ENCODE measurements around the gene ACOXL. TPM values are rescaled to one million over a fixed set of nuclear protein-coding genes. Genes with fewer than 3 reads are reported as not detected.
A peak's percentile ranks its signal among the peaks of the same experiment; 100 is the strongest.

Gene ACOXL
- total and polyA plus RNA-seq, 2 of the 8 experiments (the other 6 are each of a cell fraction or from before 2014, with no cell fraction given), result 11.4 to 20.6 TPM

GRCh38 chr2:111119822-111120252 lies 387.5 kb downstream of the ACOXL start:
- no peak overlapping the region for H3K27ac ChIP-seq (ENCODE audit: low read depth, low read length)
- 0 out of 2 replicates have a peak overlapping the region, but pooled peaks have one; percentile 9 for H2BK12ac ChIP-seq (ENCODE audit: low read depth, low read length)
- H3K4me2 ChIP-seq (ENCODE audit: insufficient read depth in 1 of 2, low read depth in 2 of 2, low read length in 2 of 2), result peak overlapping the region; percentile 85 to 95
- no peak overlapping the region for H2AK5ac ChIP-seq (ENCODE audit: low read depth, low read length)
- no peak overlapping the region for H3K56ac ChIP-seq (replicated peaks; ENCODE audit: insufficient read length, low read depth, low read length)
- no peaks in the 10 kb centered on the region; the same call in 1 of the 2 replicates for H3K79me1 ChIP-seq (ENCODE audit: low read depth, low read length)
- peaks cover 0 to 29% (median 15%) of the 10 kb centered on the region in 4 experiments; a peak in 5 of 7 replicates for H3K4me1 ChIP-seq (replicated peaks in 1 of 4; ENCODE audit: control insufficient read depth in 3 of 4, insufficient read depth in 4 of 4, low read length in 3 of 4)
- no peak overlapping the region for H2BK20ac ChIP-seq (ENCODE audit: low read length)
- H4K8ac ChIP-seq (ENCODE audit: extremely low read depth, insufficient read depth, low read length), result peak overlapping the region; percentile 79; the same call in 1 of the 2 replicates
- H2BK120ac ChIP-seq (replicated peaks; ENCODE audit: low read depth, low read length), result no peak overlapping the region
- peak overlapping the region; percentile 60; the same call in 1 of the 2 replicates for H3K18ac ChIP-seq (ENCODE audit: extremely low read depth, low read length)
- H4K91ac ChIP-seq (replicated peaks; ENCODE audit: insufficient read length, low read length), result no peak overlapping the region
- H3K36me3 ChIP-seq (ENCODE audit: control insufficient read depth in 2 of 4, insufficient read depth in 4 of 4, low read length in 3 of 4), result peaks cover 0 to 11% (median 7%) of the 10 kb centered on the region in 4 experiments; a peak in 4 of 8 replicates
- H3K23me2 ChIP-seq (ENCODE audit: low read depth, low read length), result peaks cover 46% of the 10 kb centered on the region
- peak overlapping the region in 1 of 4 experiments; percentile 54; a peak in 1 of 7 replicates for H3K9ac ChIP-seq (replicated peaks in 1 of 4; ENCODE audit: extremely low read depth in 1 of 4, low read depth in 3 of 4, low read length in 3 of 4)
- no peak for DNase-seq (ENCODE audit: low read depth in 1 of 2, low spot score in 2 of 2)
- H3K4me3 ChIP-seq (ENCODE audit: extremely low read depth in 1 of 4, insufficient read depth in 2 of 4, low read depth in 3 of 4, low read length in 4 of 4), result peak overlapping the region; percentile 39 to 93 (median 52)
- peaks cover 7 to 9% of the 10 kb centered on the region in 2 experiments for H4K20me1 ChIP-seq (replicated peaks in 1 of 2; ENCODE audit: control insufficient read depth in 1 of 2, insufficient read depth in 2 of 2, low read length in 2 of 2)
- ChIA-PET POLR2A (ENCODE audit: partially characterized antibody) (interaction anchor here (1.0 to 2.0 kb wide), 12 partner anchors 11 to 591 kb away, joined by 3 to 8 read pairs (median 4); no protein-coding TSS in a partner anchor), CTCF (ENCODE audit: partially characterized antibody) (interaction anchor here (0.6 to 1.4 kb wide), 5 partner anchors 9 to 1862 kb away, joined by 3 read pairs; no protein-coding TSS in a partner anchor)
- no peak overlapping the region for H3K14ac ChIP-seq (ENCODE audit: insufficient read length)
- TF ChIP-seq CEBPB (IDR thresholded peaks at IDR 0.05; ENCODE audit: low read depth, low read length) (no peak), KDM1A (IDR thresholded peaks at IDR 0.05; ENCODE audit: borderline replicate concordance, low read length) (no peak), SIX5 (IDR thresholded peaks at IDR 0.05; ENCODE audit: low read depth, low read length) (no peak), EZH2 (IDR thresholded peaks at IDR 0.05; ENCODE audit: low read depth, low read length, severe bottlenecking) (no peak), FOSL1 (IDR thresholded peaks at IDR 0.05; ENCODE audit: insufficient read depth, low read depth, low read length) (no peak), JUND (IDR thresholded peaks at IDR 0.05; ENCODE audit: low read length) (no peak), RFX5 (IDR thresholded peaks at IDR 0.05; ENCODE audit: borderline replicate concordance, low read depth, low read length) (no peak), ATF3 (IDR thresholded peaks at IDR 0.05; ENCODE audit: insufficient read depth, low read depth, low read length) (no peak), TAF7 (optimal IDR thresholded peaks at IDR 0.05; ENCODE audit: borderline replicate concordance, low read depth, low read length) (no peak), RAD21 (IDR thresholded peaks at IDR 0.05 in 1 of 2, conservative IDR thresholded peaks at IDR 0.05 in 1 of 2; ENCODE audit: low read depth in 2 of 2, low read length in 2 of 2) (no peak), HDAC6 (IDR thresholded peaks at IDR 0.05; ENCODE audit: low read depth, low read length) (no peak), MAFK (IDR thresholded peaks at IDR 0.05; ENCODE audit: low read depth, low read length) (no peak)
- H2AFZ ChIP-seq (ENCODE audit: low read length), result no peak overlapping the region
- H2BK15ac ChIP-seq (ENCODE audit: low read length), result no peak overlapping the region
- H2BK5ac ChIP-seq (ENCODE audit: low read depth, low read length), result no peak overlapping the region
- H4K5ac ChIP-seq (ENCODE audit: insufficient read length, low read depth, low read length), result no peak overlapping the region
- H3K79me2 ChIP-seq (ENCODE audit: control insufficient read depth in 1 of 2, insufficient read depth in 2 of 2, low read length in 2 of 2), result peaks cover 0 to 20% of the 10 kb centered on the region in 2 experiments; a peak in 2 of 4 replicates
- WGBS, 2 experiments (ENCODE audit: extremely low coverage in 1 of 2, insufficient coverage in 1 of 2, insufficient read length in 1 of 2, insufficient replicate concordance in 2 of 2, low coverage in 1 of 2, low lambda C conversion rate in 2 of 2, missing lambda C conversion rate in 1 of 2), result 1% methylated on average over 18 of the region's 27 CpGs; no CpG with 5 or more reads in 1 of the 2 experiments
- no peak overlapping the region for H3K4ac ChIP-seq (replicated peaks; ENCODE audit: insufficient read length, low read depth, low read length)
- peaks cover 17 to 44% (median 37%) of the 10 kb centered on the region in 4 experiments; a peak in 6 of 7 replicates for H3K27me3 ChIP-seq (replicated peaks in 1 of 4; ENCODE audit: control insufficient read depth in 3 of 4, extremely low read depth in 1 of 4, insufficient read depth in 3 of 4, low read length in 3 of 4)
- FAIRE-seq, result no peak
- H3K23ac ChIP-seq (ENCODE audit: insufficient read length), result no peak overlapping the region
- H3K9me3 ChIP-seq (ENCODE audit: insufficient read depth in 2 of 2, low read depth in 1 of 2, low read length in 1 of 2), result no peaks in the 10 kb centered on the region
